Measurements from ENCODE around the gene RGL1. TPM values are rescaled to one million over a fixed set of nuclear protein-coding genes. Genes with fewer than 3 reads are reported as not detected.
"Not testable (repeated sequence)": the region's sequence is repeated elsewhere in the genome, so short reads cannot be mapped to it uniquely, and the experiment has no call there.

Gene RGL1
- total RNA-seq, 1 donor from 2014 or later: 3.0 TPM

DNA sequence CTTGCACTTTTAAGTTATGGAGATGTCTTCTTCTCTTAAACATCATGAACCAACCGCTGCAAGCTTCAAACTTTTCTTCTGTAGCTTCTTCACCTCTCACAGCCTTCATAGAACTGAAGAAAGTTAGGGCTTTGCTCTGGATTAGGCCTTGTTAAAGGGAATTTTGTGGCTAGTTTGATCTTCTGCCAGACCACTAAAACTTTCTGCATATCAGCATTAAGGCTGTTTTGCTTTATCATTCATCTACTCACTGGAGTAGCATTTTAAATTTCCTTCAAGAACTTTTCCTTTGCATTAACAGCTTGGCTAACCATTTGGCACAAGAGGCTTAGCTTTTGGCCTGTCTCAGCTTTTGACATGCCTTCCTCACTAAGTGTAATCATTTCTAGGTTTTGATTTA lies 43.0 kb upstream of the RGL1 start:
- TF ChIP-seq, protein P1, sequence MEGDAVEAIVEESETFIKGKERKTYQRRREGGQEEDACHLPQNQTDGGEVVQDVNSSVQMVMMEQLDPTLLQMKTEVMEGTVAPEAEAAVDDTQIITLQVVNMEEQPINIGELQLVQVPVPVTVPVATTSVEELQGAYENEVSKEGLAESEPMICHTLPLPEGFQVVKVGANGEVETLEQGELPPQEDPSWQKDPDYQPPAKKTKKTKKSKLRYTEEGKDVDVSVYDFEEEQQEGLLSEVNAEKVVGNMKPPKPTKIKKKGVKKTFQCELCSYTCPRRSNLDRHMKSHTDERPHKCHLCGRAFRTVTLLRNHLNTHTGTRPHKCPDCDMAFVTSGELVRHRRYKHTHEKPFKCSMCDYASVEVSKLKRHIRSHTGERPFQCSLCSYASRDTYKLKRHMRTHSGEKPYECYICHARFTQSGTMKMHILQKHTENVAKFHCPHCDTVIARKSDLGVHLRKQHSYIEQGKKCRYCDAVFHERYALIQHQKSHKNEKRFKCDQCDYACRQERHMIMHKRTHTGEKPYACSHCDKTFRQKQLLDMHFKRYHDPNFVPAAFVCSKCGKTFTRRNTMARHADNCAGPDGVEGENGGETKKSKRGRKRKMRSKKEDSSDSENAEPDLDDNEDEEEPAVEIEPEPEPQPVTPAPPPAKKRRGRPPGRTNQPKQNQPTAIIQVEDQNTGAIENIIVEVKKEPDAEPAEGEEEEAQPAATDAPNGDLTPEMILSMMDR (IDR thresholded peaks at IDR 0.05): no peak
- ATAC-seq (ENCODE audit: low read depth) (no peak), DNase-seq (no peak)
- ChIA-PET POLR2A (no interaction called here), CTCF (no interaction called here)
- Mint-ChIP-seq H3K4me3 (no peak overlapping the region), H3K9me3 (peaks cover 17% of the 10 kb centered on the region), H3K27me3 (no peaks in the 10 kb centered on the region), H3K36me3 (ENCODE audit: low read depth) (peaks cover 1% of the 10 kb centered on the region), H3K4me1 (no peaks in the 10 kb centered on the region), H3K27ac (no peak overlapping the region)
- intact Hi-C loops (cut with micrococcal nuclease): no loop called here

- POLR2A ChIA-PET; H3K27ac Mint-ChIP-seq; H3K27me3 Mint-ChIP-seq; H3K4me3 Mint-ChIP-seq; ATAC-seq (ENCODE audit: low read depth); intact Hi-C loops (cut with micrococcal nuclease); CTCF ChIA-PET; DNase-seq; H3K36me3 Mint-ChIP-seq (ENCODE audit: low read depth); H3K4me1 Mint-ChIP-seq: not testable (repeated sequence)
- peaks cover 17% of the 10 kb centered on the region for H3K9me3 Mint-ChIP-seq
These were observed 42.1 kb upstream of the RGL1 start for GRCh38 chr1:183762856-183763255.

GRCh38 chr1:183764981-183765380 lies 39.9 kb upstream of the RGL1 start:
- Mint-ChIP-seq H3K27me3 (no peaks in the 10 kb centered on the region), H3K4me1 (no peaks in the 10 kb centered on the region), H3K9me3 (peaks cover 21% of the 10 kb centered on the region), H3K36me3 (ENCODE audit: low read depth) (peaks cover 1% of the 10 kb centered on the region), H3K4me3 (no peak overlapping the region), H3K27ac (no peak overlapping the region)
- ChIA-PET POLR2A (no interaction called here), CTCF (no interaction called here)
- intact Hi-C loops (cut with micrococcal nuclease): no loop called here
- no peak for ATAC-seq (ENCODE audit: low read depth)
- TF ChIP-seq, protein P1 (IDR thresholded peaks at IDR 0.05): no peak
- no peak for DNase-seq

DNA sequence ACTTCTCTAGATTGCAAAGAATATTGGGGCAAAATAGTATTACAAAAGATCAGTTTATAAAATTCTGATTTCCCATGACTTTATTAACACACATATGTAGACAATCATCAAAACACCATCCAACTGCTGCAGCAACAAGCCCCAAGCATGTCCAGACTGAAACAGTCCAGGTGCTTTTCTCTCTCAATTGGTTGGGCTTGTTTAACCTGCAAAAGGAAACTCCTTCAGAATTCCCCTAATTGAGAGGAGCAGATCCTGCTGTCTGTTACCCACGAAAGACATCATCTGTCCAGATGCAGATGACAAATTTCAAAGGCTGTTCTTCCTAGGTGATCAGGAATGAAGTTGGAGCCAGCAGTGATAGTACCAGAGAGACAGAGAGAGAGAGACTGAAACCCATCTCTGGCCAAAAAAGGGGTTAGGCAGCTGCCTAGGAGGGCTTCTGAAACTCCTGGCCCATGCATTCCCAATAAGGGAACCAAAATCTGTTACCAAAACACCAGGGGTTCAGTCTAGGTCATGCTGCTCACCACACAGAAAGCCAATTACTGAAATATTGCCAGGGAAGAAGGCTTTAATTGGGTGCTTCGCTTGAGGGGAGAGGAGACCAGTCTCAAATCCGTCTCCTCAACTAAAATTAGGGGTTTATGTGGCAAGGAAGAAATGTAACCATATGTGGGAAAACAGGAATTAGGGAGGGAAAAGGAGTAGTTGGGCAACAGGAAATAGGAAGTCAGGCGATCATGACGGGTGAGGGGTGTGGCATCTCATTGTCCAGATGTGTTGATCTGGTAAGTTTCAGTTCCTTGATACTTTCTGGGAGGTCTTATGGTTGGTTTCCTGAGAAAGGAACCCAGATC lies 34.7 kb upstream of the RGL1 start:
- Mint-ChIP-seq H3K4me1 (peaks cover 8% of the 10 kb centered on the region), H3K36me3 (ENCODE audit: low read depth) (peaks cover 5% of the 10 kb centered on the region), H3K27ac (no peak overlapping the region), H3K9me3 (peaks cover 26% of the 10 kb centered on the region), H3K27me3 (no peaks in the 10 kb centered on the region), H3K4me3 (no peak overlapping the region)
- ChIA-PET POLR2A (no interaction called here), CTCF (no interaction called here)
- DNase-seq (no peak), ATAC-seq (ENCODE audit: low read depth) (no peak)
- intact Hi-C loops (cut with micrococcal nuclease): no loop called here
- TF ChIP-seq, protein P1 (IDR thresholded peaks at IDR 0.05): no peak

- Mint-ChIP-seq H3K9me3 (peaks cover 26% of the 10 kb centered on the region), H3K27ac (no peak overlapping the region), H3K4me1 (peaks cover 8% of the 10 kb centered on the region), H3K27me3 (no peaks in the 10 kb centered on the region), H3K4me3 (no peak overlapping the region), H3K36me3 (ENCODE audit: low read depth) (peaks cover 5% of the 10 kb centered on the region)
- ChIA-PET POLR2A (no interaction called here), CTCF (no interaction called here)
- no peak for DNase-seq
- TF ChIP-seq, protein P1 (IDR thresholded peaks at IDR 0.05): no peak
- intact Hi-C loops (cut with micrococcal nuclease): no loop called here
- no peak for ATAC-seq (ENCODE audit: low read depth)
These were observed 34.1 kb upstream of the RGL1 start for GRCh38 chr1:183770816-183771128.
